GM15510 (cell line): ENCODE results near the gene WDR77.

Source experiments
- POLR2A ChIP-seq: IDR thresholded peaks from 3 replicates; pipeline ENCODE4 v1.6.1; 2011; ENCODE audit warnings: borderline replicate concordance; ENCODE audit not compliant: insufficient read length; ENCODE audit errors: extremely low read depth

Gene WDR77

DNA sequence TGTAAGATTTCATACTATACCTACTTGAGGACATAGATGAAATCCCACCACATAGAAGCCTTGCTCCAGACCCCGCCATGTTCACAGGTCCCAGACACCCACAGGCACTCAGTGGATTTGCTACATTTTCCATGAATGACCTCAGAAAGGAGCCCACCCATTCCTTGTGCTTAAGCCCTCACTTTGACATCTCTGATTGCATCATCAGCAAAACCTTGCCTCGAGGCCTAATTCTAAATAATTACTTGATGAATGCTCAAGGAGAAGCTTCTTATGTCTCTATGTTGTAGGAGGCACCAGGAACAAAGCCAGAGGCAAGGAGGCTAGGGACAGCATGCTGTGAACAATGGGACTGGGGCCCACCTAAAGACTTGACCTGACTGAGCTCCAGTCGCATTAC is 33.6 kb downstream of the WDR77 start:
- no peak for TF ChIP-seq POLR2A

DNA sequence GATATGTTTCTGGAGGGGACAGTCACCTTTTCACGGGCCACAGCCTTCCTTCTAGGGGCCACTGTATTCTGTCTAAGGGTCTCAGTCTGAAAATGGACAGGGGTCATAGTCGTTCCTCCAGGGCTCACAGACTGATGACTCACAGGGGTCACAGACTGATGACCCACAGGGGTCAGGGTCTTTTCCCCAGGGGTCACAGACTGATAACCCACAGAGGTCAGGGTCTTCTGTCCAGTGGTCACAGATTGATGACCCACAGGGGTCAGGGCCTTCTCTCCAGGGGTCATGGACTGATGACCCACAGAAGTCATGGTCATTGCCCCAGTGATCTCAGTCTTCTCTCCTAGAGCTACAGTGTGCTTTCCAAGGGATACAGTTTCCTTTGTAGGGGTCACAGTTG is 34.3 kb downstream of the WDR77 start:
- no peak for TF ChIP-seq POLR2A

DNA sequence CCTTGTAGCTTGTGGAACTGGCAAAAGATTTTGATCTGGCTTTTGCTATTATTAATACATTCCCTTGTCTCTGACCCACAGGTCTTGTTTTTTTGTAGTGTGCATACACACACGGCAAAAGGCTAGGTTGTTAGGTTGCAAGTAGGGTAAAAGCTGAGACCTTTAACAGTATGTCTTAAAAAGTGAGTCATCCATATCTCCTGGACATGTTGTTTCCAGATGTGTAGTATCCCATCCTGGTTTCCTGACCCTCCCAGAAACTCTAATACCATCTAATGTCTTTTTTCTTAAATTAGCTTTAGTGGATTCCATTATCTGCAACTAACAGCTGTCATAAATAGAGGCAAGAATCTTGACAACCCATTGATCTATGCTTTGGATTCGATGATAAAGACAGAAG is 36.2 kb downstream of the WDR77 start:
- TF ChIP-seq POLR2A: no peak

DNA sequence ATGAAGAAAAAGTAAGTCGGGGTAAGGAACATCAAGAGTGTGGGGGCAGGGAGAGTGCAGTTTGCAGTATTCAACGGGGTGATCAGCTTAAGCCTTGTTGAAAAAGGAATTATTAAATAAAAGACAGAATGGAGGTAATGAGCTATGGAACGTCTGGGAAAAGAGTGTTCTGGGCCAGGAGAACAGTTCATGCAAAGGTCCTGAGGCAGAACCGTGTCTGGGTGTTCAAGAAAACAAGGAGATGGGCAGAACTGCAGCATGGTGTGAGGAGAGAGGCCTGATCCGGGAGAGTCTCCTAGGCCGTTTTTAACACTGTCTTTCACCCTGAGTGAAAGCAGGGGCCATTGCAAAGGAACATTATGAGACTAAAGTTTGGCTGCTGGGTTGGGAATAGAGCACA is 41.8 kb downstream of the WDR77 start:
- no peak for TF ChIP-seq POLR2A

DNA sequence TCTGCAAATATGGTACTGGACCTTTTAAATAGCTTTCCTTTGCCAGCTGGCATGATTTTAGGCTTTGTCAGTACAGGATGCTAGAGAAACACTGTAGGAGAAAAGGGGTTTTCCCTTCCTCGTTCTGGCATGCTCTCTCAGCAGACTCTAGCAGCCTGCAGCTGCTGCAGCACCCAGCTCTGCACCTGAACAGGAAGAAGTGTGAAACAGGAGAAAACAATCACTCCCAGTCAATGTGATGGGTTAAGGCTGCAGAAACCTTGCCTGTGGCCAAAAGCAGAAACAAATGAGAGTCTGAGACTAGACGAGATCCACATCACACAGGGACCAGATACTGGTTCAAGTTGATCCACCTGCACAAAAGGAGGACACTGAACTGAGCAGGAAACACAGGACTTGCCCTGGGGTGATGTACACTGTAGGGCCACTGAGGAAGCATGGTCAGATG is 42.7 kb downstream of the WDR77 start:
- no peak for TF ChIP-seq POLR2A

DNA sequence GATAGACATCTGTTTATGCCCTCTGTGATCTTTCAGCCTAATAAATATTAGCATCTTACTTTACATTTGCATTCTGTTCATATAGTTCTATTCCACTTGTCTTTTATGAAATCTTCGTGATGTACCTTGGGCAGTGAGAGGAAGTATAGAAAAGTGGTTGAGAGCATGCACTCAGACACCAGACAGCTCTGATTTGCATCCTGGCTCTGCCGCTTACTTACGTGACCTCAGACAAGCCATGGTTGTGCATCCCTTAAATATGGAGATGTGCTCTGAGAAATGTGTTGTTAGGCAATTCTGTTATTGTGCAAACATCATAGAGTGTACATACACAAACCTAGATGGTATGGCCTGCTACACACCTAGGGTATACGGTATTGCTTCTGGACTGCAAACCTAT is 44.5 kb downstream of the WDR77 start:
- no peak for TF ChIP-seq POLR2A

DNA sequence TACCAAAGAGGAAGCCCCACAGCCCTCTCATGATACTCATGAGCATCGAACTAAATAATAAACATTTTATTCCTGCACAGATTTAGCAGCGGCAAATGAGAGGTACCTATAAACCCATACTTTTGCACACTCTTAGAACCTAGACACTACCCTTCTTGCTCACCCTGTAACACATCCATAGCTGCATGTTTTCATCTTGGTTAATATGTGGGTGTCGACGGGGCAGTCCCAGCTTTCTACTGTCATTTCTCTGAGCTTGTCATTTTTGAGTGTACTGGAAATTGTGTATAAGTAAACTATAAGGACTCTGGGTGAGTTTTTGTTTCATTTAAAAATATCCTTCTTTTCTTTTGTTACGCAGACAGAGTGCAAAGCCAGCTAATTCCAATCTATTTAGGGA is 47.0 kb downstream of the WDR77 start:
- no peak for TF ChIP-seq POLR2A

DNA sequence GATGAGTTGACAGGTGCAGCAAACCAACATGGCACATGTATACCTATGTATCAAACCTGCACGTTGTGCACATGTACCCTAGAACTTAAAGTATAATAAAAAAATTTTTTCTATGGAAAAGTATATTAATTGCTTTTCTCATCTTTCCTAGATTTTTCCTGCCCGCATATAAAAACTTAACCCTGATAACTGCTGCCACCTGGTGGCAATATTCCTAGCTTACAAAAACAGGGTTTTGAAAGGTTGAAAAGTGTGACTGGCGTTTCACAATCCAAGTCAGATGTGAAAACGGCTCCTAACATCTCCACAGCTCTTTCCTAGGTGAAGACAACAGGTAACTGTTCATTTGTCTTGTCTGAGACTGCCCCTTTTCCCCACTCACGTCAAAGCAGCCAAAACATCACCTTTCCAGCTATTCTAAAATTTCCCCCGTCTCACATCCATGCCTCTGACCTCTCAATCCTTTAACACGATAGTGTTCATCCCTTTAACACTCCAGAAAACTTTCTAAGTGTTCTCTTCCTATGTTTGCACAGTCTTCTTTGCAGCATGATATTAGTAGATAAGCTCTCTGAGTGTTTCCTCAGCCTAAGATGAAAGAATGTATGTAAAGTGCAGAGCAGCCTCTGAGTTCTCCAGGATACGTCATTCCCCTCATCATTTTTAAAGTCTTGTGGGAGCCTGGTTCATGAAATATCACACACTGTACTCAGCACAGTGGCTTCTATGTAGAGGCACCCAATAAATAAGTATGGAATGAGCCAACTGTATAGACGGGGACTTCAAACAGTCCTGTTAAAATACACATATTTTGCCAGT is 49.1 kb downstream of the WDR77 start:
- TF ChIP-seq POLR2A: no peak

DNA sequence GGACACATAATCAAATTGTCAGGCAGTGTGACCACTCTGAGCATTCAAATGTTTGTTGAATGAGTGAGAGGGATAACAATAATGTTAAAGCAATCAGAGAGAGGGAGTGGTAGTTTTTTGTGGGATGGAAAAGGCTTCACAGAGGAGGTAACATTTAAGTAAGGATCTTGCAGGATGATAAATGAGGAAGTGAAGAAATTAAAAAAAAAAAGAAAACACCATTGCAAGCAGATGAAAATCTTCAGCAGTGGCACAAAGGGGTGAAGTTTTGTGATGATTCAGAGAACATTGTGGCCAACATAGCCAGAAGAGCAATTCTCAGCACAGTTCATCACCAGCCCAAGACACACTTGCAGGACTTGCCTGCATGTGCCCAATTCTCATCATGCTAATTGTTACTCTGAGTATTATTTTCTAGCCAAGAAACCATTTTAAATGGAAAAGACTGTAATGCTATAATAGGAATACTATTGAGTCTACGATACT is 56.6 kb downstream of the WDR77 start:
- no peak for TF ChIP-seq POLR2A

DNA sequence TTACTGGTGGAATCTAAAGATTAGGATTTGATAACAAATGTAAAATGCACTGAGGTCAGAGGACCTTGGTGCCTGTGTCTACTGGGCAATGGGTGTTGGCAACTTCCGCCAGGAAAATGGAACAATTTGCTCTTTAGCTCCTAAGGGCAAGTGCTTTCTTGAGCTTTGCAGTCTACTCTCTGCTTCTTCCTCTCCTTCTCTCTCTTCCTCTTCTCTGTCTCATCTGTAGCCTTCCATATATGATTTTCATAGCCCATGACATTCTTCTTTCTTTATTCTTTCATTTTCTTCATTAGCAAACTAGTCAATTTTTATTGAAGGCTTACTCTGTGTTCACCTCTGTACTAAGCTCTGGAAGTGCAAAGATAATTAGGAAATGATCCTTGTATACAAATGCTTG is 57.0 kb downstream of the WDR77 start:
- no peak for TF ChIP-seq POLR2A
